WTC11 (cell line): ENCODE data around the gene CERT1. TPM values are rescaled to one million over a fixed set of nuclear protein-coding genes. Genes with fewer than 3 reads are reported as not detected.
A peak's percentile ranks its signal among the peaks of the same experiment; 100 is the strongest.

Experiments
- AFF4 ChIP-seq: sonication (generic); formaldehyde crosslinking; IDR thresholded peaks from 2 replicates; pipeline ENCODE4 v1.8.1; 2023; ENCODE audit warnings: mild to moderate bottlenecking, missing genetic modification reagents, borderline replicate concordance
- ATF1 ChIP-seq: sonication (generic); formaldehyde crosslinking; IDR thresholded peaks from 2 replicates; pipeline ENCODE4 v1.8.1; 2023; ENCODE audit warnings: mild to moderate bottlenecking, moderate library complexity, missing genetic modification reagents
- CREB1 ChIP-seq: sonication (generic); formaldehyde crosslinking; IDR thresholded peaks from 2 replicates; pipeline ENCODE4 v1.8.0; 2023; ENCODE audit warnings: mild to moderate bottlenecking, missing genetic modification reagents
- CTCF ChIP-seq: fragments of 200-600 bp; IDR thresholded peaks from 2 replicates; pipeline ENCODE4 v1.8.0; 2022; ENCODE audit warnings: antibody characterized with exemption
- E2F4 ChIP-seq: sonication (generic); formaldehyde crosslinking; IDR thresholded peaks from 2 replicates; pipeline ENCODE4 v1.8.1; 2022; ENCODE audit warnings: low read depth, mild to moderate bottlenecking, moderate library complexity, missing genetic modification reagents, borderline replicate concordance
- E2F5 ChIP-seq: sonication (generic); formaldehyde crosslinking; IDR thresholded peaks from 2 replicates; pipeline ENCODE4 v1.8.1; 2022; ENCODE audit warnings: mild to moderate bottlenecking, moderate library complexity, missing genetic modification reagents
- FOXJ3 ChIP-seq: sonication (generic); formaldehyde crosslinking; IDR thresholded peaks from 2 replicates; pipeline ENCODE4 v1.9.0; 2021; ENCODE audit warnings: missing genetic modification reagents, mild to moderate bottlenecking, borderline replicate concordance
- FOXK1 ChIP-seq: sonication (generic); formaldehyde crosslinking; IDR thresholded peaks from 2 replicates; pipeline ENCODE4 v1.8.0; 2022; ENCODE audit warnings: mild to moderate bottlenecking, moderate library complexity, missing genetic modification reagents
- FOXP4 ChIP-seq: sonication (generic); formaldehyde crosslinking; IDR thresholded peaks from 2 replicates; pipeline ENCODE4 v1.8.0; 2022; ENCODE audit warnings: mild to moderate bottlenecking, missing genetic modification reagents
- GRHL2 ChIP-seq: fragments of 250-450 bp; sonication (Bioruptor Pico); IDR thresholded peaks from 2 replicates; pipeline ENCODE4 v1.8.0; 2022; ENCODE audit warnings: mild to moderate bottlenecking, moderate library complexity; ENCODE audit not compliant: insufficient replicate concordance, severe bottlenecking
- IRF2 ChIP-seq: sonication (generic); formaldehyde crosslinking; IDR thresholded peaks from 2 replicates; pipeline ENCODE4 v1.8.0; 2022; ENCODE audit warnings: low read depth, missing genetic modification reagents, borderline replicate concordance
- MAX ChIP-seq: sonication (generic); formaldehyde crosslinking; IDR thresholded peaks from 2 replicates; pipeline ENCODE4 v1.8.0; 2022; ENCODE audit warnings: mild to moderate bottlenecking, missing genetic modification reagents
- NFYB ChIP-seq: sonication (generic); formaldehyde crosslinking; conservative IDR thresholded peaks from 2 replicates; pipeline ENCODE4 v1.8.0; 2022; ENCODE audit warnings: low read depth, missing genetic modification reagents
- RELA ChIP-seq: sonication (generic); formaldehyde crosslinking; IDR thresholded peaks from 2 replicates; pipeline ENCODE4 v1.8.1; 2022; ENCODE audit warnings: missing genetic modification reagents, mild to moderate bottlenecking, borderline replicate concordance
- ZBTB21 ChIP-seq: sonication (generic); formaldehyde crosslinking; IDR thresholded peaks from 2 replicates; pipeline ENCODE4 v1.8.1; 2023; ENCODE audit warnings: mild to moderate bottlenecking, missing genetic modification reagents, borderline replicate concordance
- ZNF232 ChIP-seq: sonication (generic); formaldehyde crosslinking; IDR thresholded peaks from 2 replicates; pipeline ENCODE4 v1.8.0; 2022; ENCODE audit warnings: mild to moderate bottlenecking, missing genetic modification reagents
- ZNF396 ChIP-seq: fragments of 250-450 bp; sonication (Bioruptor Pico); IDR thresholded peaks from 2 replicates; pipeline ENCODE4 v1.8.0; 2021; ENCODE audit warnings: mild to moderate bottlenecking, moderate library complexity, borderline replicate concordance
- ZNF423 ChIP-seq: fragments of 250-450 bp; sonication (Bioruptor Pico); IDR thresholded peaks from 2 replicates; pipeline ENCODE4 v2.1.2; 2022; ENCODE audit warnings: mild to moderate bottlenecking, moderate library complexity
- total RNA-seq: library from RNA; stranded (reverse); gene quantifications from 3 replicates; pipeline ENCODE4 v1.2.3, GENCODE V29; 2021

CERT1 gene
- total RNA-seq, 1 experiment from 2014 or later = 50.8 TPM

- TF ChIP-seq E2F4 (CRISPR knock-in tag) (0 out of 2 replicates have a peak, but pooled peaks have one; percentile 28), ATF1 (CRISPR knock-in tag) (peak; percentile 42; the same call in 1 of the 2 replicates), FOXP4 (peak; percentile 44; the same call in 1 of the 2 replicates), GRHL2 (CRISPR knock-in tag) (no peak), ZNF396 (CRISPR knock-in tag) (no peak), FOXJ3 (CRISPR knock-in tag) (no peak), NFYB (CRISPR knock-in tag) (no peak), RELA (no peak), ZBTB21 (CRISPR knock-in tag) (peak; percentile 11; the same call in 1 of the 2 replicates), CTCF (no peak), IRF2 (CRISPR knock-in tag) (no peak), FOXK1 (CRISPR knock-in tag) (no peak), ZNF232 (peak; percentile 19; the same call in 1 of the 2 replicates), E2F5 (peak; percentile 67), MAX (CRISPR knock-in tag) (peak; percentile 74), CREB1 (CRISPR knock-in tag) (no peak), AFF4 (no peak), ZNF423 (CRISPR knock-in tag) (peak; percentile 56; the same call in 1 of the 2 replicates)
These were observed 494 bp downstream of the CERT1 start (continued) for GRCh38 chr5:75510836-75511434.
